DMS79 (cell line): ENCODE data around the gene GPX5.

ENCODE experiments used
- DNase-seq: peaks from one replicate; lab custom pipeline; 2025; lab: John Stamatoyannopoulos, UW

The GPX5 gene

DNA sequence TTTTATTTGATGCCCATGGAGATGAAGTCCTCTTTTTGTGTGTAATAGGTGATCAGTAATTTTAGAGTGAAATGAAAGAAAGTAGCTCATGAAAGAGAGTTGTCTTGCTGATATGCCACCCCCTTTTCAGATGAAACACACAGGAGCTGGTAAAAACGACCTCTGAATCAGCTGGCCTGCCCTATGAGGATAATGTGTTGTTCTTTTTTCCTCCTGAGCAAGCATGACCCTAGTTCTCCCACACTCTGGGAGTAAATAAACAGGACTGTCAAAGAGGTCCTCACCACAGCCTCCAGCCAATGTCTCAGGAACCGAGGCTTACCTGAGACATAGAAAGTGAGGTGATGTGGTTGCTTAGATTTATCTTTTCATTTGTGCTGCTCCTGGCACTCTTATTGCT, 29.5 kb downstream of the GPX5 start:
- no peak for DNase-seq

DNA sequence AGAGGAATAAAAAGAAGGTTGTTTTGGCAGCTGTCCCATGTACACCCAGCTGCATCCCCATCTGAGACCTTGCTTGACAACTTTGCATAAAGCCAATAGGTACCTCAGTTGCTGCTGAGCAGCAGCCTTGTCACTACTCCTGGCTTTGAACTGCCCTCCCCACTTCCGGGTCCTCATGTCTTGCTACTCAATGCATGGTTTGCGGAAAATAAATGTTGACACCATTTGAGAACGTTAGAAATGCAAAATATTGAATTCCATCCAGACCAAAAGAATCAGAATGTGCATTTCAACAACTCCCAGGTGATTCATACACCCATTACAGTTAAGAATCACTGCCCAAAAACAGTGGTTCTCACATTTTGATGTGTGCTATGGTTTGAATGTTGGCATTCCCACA, 32.9 kb downstream of the GPX5 start:
- DNase-seq, result no peak

DNA sequence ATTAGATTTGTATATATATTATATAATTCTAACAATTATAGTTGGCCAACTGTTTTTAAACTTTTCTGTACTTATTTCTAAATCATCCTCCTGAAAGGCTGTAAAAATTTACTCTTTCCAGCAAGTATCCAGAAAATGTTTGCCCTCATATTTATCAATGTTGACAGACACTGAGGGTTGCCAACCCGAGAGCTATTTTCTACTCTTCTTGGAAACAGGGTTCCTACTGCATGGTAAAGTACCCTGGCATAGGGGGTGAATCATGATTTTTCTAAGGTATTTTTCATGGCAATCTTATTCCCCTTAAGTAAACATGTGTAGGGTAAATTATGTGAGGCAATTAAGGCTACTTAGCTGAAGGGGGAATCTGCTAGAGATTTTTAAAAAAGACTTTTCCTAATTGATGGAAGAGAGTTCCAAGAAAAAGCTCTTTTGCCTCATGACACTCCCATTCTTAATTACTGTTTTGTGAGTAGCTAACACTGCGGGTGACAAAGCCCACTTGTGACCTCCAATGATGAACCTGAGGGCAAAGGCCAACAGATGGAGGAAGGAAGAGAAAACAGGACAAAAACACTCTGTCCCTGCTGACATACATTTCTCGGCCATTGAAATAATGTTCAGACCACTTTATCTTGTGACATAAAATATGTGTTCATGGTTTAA, 37.9 kb downstream of the GPX5 start:
- no peak for DNase-seq

DNA sequence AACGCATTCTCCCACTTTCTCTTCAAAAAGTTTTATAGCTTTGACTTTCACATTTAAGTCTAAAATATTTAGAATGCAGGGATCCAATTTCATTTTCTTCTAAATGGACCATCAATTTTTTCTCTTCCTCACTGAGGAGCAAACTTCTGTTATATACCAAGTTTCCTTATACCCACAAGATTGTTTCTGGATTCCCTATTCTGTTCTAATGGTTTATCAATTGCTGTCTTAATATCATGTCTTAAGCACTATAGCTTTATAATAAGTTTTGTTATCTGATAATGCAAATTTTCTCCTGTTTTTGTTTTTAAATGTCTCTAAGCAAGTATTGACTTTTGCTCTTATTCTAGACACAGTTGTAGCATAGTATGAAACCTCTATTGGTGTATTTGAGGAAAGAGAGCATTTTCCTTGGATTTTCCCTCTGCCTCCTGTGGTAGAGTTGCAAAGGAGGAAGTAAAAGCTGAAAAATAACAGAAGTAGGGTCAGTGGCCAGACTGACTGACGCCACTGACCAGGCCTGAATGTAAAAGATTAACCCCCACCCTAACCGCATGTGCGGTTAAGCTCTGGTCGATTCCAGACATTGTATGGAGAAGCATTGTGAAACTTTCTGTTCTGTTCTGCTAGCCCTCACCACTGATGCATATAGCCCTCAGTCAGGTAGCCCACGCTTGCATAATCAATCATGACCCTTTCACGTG, 40.3 kb downstream of the GPX5 start:
- DNase-seq, result no peak

DNA sequence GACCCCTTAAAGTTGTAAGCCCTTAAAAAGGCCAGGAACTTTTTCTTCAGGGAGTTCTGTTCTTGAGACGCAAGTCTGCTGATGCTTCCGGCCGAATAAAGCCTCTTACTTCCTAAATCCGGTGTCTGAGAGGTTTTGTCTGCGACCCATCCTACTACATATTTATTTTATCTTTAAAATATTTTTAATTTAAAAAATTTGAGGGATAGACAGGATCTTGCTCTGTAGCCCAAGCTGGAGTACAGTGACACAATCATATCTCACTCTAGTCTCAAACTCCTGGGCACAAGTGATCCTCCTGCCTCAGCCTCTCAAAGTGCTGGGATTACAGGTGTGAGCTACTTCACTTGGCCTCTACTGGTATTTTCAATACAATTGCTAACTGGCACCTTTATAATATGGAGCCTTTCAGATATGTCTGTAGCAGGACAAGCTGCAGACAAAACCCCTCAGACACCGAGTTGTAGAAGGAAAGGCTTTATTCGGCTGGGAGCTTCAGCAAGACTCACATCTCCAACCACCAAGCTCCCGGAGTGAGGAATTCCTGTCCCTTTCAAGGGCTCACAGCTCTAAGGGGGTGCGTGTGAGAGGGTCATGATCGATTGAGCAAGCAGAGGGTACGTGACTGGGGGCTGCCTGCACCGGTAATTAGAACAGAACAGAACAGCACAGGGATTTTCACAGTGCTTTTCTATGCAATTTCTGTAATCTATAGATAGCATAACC, 41.0 kb downstream of the GPX5 start:
- no peak for DNase-seq

DNA sequence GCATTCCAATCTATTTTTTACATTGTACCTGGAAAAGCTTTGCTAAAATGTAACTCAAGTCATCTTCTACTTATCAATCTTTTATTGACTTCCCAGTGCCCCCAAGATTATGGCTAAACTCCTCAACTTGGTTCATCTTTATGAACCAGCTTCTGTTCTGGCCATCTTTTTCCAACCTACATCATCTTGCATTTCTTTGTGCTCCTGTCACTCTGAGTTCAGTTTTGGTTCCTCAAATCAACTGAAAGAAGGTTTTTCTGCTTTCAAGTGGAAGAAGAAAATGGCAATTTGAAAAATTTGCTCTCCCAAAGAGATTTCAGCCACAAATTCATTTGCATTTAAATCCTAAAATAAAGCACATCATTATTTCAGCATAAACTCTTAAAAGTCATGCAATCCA, 41.8 kb downstream of the GPX5 start:
- no peak for DNase-seq

DNA sequence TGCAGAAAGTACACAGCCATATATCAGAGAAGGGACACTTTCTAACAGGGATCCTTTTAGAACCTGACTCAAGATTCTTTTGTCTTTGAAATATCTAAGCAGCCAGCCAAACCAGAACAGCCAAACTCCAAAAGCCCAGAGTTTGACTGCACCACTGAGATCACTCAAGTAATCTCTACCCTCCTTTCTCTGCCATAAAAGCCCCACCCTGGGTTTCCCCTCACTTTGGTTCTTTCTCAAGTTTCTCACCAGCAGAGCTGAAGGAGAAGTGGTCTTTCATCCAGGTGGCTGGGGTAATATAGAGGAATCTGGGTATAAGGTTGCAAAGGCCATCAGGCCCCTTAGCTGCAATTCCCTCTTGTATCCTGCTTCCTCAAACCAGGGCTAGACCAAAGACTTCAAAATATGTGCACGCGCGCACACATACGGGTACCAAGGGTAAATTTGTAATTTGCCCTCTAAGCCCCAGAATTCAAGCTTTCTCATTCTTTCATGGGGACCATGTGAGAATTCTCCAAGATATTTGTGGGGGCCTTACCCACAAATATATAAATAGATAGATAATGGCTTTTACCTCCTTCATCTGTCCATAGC, 42.9 kb downstream of the GPX5 start:
- no peak for DNase-seq

DNA sequence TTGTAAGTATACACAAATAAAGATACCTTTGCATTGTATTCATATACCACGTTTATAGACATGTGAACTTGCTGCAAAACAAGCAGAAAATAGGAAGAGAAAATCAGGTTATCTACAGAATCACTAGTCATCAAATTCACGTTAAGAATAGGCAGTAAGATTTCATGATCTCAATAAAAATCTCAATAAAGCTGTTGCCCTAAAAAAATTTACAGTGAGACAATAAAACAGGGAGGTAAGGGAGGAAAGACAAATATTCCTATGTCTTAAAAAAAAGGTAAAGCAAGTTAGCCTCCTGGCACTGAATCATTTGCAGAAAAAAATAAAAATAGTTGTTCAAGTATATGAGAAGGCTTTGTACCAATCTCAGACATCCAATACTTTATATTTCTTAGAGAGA, 44.1 kb downstream of the GPX5 start:
- no peak for DNase-seq

DNA sequence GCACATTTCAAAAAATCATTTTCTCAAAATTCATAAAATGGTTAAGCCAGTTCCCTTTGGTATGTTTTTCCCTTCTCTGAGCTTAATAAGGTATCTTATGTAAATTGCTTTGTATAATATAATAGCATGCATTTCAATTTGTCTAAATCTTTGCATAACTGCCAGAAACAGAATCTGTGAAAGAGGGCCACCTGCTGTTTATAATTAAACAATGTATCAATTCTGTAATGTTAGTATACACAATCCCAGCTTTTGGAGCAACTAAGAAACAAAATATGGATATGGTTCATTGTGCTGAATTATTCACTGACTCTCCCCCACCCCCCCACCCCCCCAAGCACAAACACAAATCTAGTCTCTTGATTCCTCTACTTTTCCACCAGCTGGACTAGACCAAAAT, 54.8 kb downstream of the GPX5 start:
- no peak for DNase-seq

DNA sequence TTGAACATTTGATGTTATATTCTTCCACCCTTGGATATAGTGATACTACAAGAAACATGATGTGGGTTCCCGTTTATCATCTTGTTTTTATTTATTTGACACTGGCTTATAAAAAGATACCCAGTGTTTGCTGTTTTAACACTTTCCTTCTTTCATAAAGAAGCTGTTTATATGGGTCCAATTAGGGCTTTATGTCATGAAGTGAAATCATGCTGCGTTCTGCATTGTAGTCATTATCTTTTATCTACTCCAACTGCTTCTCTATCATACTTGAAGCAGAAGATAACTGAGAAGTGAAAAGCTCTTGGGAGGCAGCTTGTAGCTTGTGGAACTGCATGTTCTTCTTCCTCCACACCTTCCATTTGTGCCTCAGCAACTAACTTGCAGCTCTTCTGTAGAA, 57.8 kb downstream of the GPX5 start:
- DNase-seq, result no peak
